Activated CD8-positive, alpha-beta memory T cell treated with anti-CD3 and anti-CD28 coated beads, Interleukin-2, amount 50 U/mL, for 48 hours (primary cell): ENCODE data around the gene FMN1.
"Not testable (repeated sequence)": the region's sequence is repeated elsewhere in the genome, so short reads cannot be mapped to it uniquely, and the experiment has no call there.

Source experiments
- DNase-seq: peaks from one replicate; pipeline ENCODE4 v3.0.0-alpha.2; 2020

Gene FMN1

GRCh38 chr15:32957219-32957618, 237.3 kb downstream of the FMN1 start:
- no peak for DNase-seq

- no peak for DNase-seq
Measured at GRCh38 chr15:32956711-32957110, 237.8 kb downstream of the FMN1 start.

GRCh38 chr15:32956006-32956405, 238.5 kb downstream of the FMN1 start:
- no peak for DNase-seq

GRCh38 chr15:32953533-32953910, 241.0 kb downstream of the FMN1 start:
- no peak for DNase-seq

GRCh38 chr15:32952901-32953532, 241.5 kb downstream of the FMN1 start:
- DNase-seq = no peak

GRCh38 chr15:32951736-32952464, 242.6 kb downstream of the FMN1 start:
- no peak for DNase-seq

- DNase-seq = not testable (repeated sequence)
Measured at GRCh38 chr15:32950051-32950450, 244.5 kb downstream of the FMN1 start.

GRCh38 chr15:32946210-32946609, 248.3 kb downstream of the FMN1 start:
- DNase-seq = no peak

GRCh38 chr15:32944431-32944830, 250.1 kb downstream of the FMN1 start:
- DNase-seq = no peak

GRCh38 chr15:32943711-32944110, 250.8 kb downstream of the FMN1 start:
- DNase-seq = no peak

GRCh38 chr15:32942401-32942841, 252.1 kb downstream of the FMN1 start:
- no peak for DNase-seq

- DNase-seq = no peak
Measured at GRCh38 chr15:32941823-32942222, 252.7 kb downstream of the FMN1 start.

GRCh38 chr15:32936976-32937375, 257.5 kb downstream of the FMN1 start:
- DNase-seq = no peak

- DNase-seq = no peak
Measured at GRCh38 chr15:32936283-32936918, 258.1 kb downstream of the FMN1 start.

- DNase-seq = no peak
Measured at GRCh38 chr15:32935139-32935538, 259.4 kb downstream of the FMN1 start.

- DNase-seq = no peak
Measured at GRCh38 chr15:32933236-32933635, 261.3 kb downstream of the FMN1 start.

GRCh38 chr15:32928876-32929275, 265.6 kb downstream of the FMN1 start:
- DNase-seq = no peak

- no peak for DNase-seq
Measured at GRCh38 chr15:32927124-32927523, 267.4 kb downstream of the FMN1 start.

- no peak for DNase-seq
Measured at GRCh38 chr15:32923176-32923575, 271.3 kb downstream of the FMN1 start.

GRCh38 chr15:32922541-32922940, 272.0 kb downstream of the FMN1 start:
- no peak for DNase-seq

GRCh38 chr15:32919749-32920414, 274.6 kb downstream of the FMN1 start:
- no peak for DNase-seq

- DNase-seq = no peak
Measured at GRCh38 chr15:32918547-32918946, 276.0 kb downstream of the FMN1 start.

GRCh38 chr15:32910839-32911238, 283.7 kb downstream of the FMN1 start:
- DNase-seq = no peak

GRCh38 chr15:32909431-32909830, 285.1 kb downstream of the FMN1 start:
- no peak for DNase-seq
